ENCODE data around the gene MAP1LC3B. TPM values are rescaled to one million over a fixed set of nuclear protein-coding genes. Genes with fewer than 3 reads are reported as not detected.
A peak's percentile ranks its signal among the peaks of the same experiment; 100 is the strongest.

MAP1LC3B gene
- total RNA-seq, 1 donor from 2014 or later, result 189 TPM

DNA sequence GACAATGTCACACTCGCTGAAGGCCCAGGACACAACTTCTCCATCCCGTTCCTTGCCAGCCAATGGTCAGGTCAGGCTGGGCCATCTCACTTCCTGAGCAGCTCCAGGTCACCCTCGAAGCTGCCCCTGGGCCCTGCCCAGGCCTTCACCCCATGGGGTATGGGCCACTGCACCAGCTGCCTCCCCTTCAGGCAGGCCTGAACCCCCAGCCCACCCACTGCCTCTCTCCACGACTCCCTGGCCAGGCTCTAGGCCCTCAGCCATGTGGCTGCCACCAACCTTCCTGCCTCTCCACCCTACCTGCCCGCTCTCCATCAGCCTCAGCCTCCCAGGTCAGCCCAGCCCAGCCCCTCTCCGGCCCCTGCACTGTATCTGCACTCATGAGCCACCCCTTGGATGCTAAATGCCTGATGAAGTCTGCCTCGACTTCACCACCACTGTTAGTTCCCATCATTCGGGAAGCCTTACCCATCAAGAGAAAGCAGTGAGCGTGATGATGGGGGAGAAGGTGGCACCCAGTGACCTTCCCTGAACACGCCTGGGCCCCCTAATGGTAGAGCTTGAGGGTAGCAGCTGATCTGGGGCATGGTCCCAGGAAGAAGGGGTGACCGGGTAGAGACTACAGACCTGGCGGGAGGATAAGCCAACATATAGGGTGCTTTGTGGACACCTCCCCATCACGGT lies 44.1 kb upstream of the MAP1LC3B start:
- no peaks in the 10 kb centered on the region for H3K9me3 Mint-ChIP-seq (ENCODE audit: low read depth)
- peaks cover 15% of the 10 kb centered on the region for H3K36me3 Mint-ChIP-seq (ENCODE audit: low read depth)
- H3K27ac Mint-ChIP-seq (ENCODE audit: unreplicated experiment), result no peak overlapping the region
- H3K27me3 Mint-ChIP-seq (ENCODE audit: low read depth), result no peaks in the 10 kb centered on the region
- TF ChIP-seq CTCF (IDR thresholded peaks at IDR 0.05), result peak; percentile 8
- H3K4me1 Mint-ChIP-seq (ENCODE audit: low read depth), result peaks cover 24% of the 10 kb centered on the region
- no peak for DNase-seq (ENCODE audit: low spot score)
- H3K4me3 Mint-ChIP-seq (ENCODE audit: unreplicated experiment), result no peak overlapping the region

DNA sequence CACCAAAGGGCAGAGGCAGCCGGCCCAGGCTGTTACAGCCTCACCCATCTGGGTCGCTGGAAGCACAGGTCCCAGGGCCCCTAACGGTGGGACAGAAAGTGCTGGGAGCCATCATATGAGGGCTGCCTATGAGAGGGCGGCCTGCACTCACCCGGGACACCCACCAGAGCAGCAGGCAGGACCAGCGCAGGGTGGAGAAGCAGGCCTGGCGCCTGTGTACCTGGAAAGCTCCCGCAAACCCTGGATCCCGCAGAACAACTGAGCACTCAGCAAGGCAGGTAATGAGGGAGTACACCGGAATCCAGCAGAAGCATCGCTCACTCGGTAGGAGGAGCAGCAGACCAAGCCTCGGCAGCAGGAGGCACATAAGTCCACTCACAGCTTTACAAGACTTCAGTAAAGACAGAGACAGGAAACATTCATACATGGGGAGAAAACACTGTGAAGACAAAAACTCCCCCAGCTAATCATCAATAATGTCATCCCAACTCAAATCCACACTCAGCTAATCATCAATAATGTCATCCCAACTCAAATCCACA lies 43.4 kb upstream of the MAP1LC3B start:
- H3K4me1 Mint-ChIP-seq (ENCODE audit: low read depth), result peaks cover 24% of the 10 kb centered on the region
- H3K9me3 Mint-ChIP-seq (ENCODE audit: low read depth), result no peaks in the 10 kb centered on the region
- no peak overlapping the region for H3K27ac Mint-ChIP-seq (ENCODE audit: unreplicated experiment)
- no peak overlapping the region for H3K4me3 Mint-ChIP-seq (ENCODE audit: unreplicated experiment)
- H3K27me3 Mint-ChIP-seq (ENCODE audit: low read depth), result no peaks in the 10 kb centered on the region
- TF ChIP-seq CTCF (IDR thresholded peaks at IDR 0.05), result no peak
- DNase-seq (ENCODE audit: low spot score), result no peak
- peaks cover 14% of the 10 kb centered on the region for H3K36me3 Mint-ChIP-seq (ENCODE audit: low read depth)

GRCh38 chr16:87350031-87350430 lies 42.1 kb upstream of the MAP1LC3B start:
- H3K27ac Mint-ChIP-seq (ENCODE audit: unreplicated experiment), result no peak overlapping the region
- no peaks in the 10 kb centered on the region for H3K9me3 Mint-ChIP-seq (ENCODE audit: low read depth)
- peaks cover 18% of the 10 kb centered on the region for H3K4me1 Mint-ChIP-seq (ENCODE audit: low read depth)
- no peaks in the 10 kb centered on the region for H3K27me3 Mint-ChIP-seq (ENCODE audit: low read depth)
- DNase-seq (ENCODE audit: low spot score), result no peak
- no peak overlapping the region for H3K4me3 Mint-ChIP-seq (ENCODE audit: unreplicated experiment)
- TF ChIP-seq CTCF (IDR thresholded peaks at IDR 0.05), result no peak
- H3K36me3 Mint-ChIP-seq (ENCODE audit: low read depth), result peaks cover 11% of the 10 kb centered on the region

DNA sequence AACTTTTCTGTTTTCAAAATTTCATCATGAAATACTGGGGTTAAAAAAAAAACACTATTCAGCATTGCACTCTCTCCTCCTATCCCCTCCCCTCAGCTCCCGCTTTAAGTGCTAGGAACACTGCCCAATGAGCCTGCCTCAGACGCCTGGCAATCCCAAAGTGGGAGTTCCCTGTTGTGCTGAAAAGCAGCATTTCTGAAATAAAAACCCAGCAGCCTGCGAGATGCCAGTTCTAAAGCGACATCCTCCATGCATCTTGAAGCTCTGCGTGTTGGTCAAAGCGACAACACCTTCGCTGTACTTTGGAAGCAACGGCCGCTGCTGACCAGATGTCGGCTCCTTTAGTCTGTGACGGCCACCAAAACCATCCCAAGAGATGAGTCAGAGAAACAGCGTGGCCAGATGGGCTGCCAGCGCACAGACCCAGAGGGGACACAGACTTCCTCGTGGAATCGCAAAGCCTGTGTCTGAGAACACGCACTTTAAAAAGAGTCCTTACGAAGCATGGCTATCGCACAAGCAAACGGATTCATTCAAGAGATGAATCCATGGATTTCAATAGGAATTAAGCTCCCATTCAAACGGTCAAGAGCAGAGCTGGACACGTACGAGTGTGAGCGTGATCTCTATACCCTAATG lies 41.3 kb upstream of the MAP1LC3B start:
- no peaks in the 10 kb centered on the region for H3K9me3 Mint-ChIP-seq (ENCODE audit: low read depth)
- no peak for DNase-seq (ENCODE audit: low spot score)
- no peak for TF ChIP-seq CTCF (IDR thresholded peaks at IDR 0.05)
- peaks cover 6% of the 10 kb centered on the region for H3K36me3 Mint-ChIP-seq (ENCODE audit: low read depth)
- H3K27me3 Mint-ChIP-seq (ENCODE audit: low read depth), result no peaks in the 10 kb centered on the region
- H3K27ac Mint-ChIP-seq (ENCODE audit: unreplicated experiment), result no peak overlapping the region
- H3K4me3 Mint-ChIP-seq (ENCODE audit: unreplicated experiment), result peak overlapping the region; percentile 43
- peaks cover 14% of the 10 kb centered on the region for H3K4me1 Mint-ChIP-seq (ENCODE audit: low read depth)

- Mint-ChIP-seq H3K27ac (ENCODE audit: unreplicated experiment) (no peak overlapping the region), H3K27me3 (ENCODE audit: low read depth) (no peaks in the 10 kb centered on the region), H3K4me1 (ENCODE audit: low read depth) (peaks cover 14% of the 10 kb centered on the region), H3K9me3 (ENCODE audit: low read depth) (no peaks in the 10 kb centered on the region), H3K4me3 (ENCODE audit: unreplicated experiment) (no peak overlapping the region), H3K36me3 (ENCODE audit: low read depth) (peaks cover 5% of the 10 kb centered on the region)
- no peak for DNase-seq (ENCODE audit: low spot score)
- no peak for TF ChIP-seq CTCF (IDR thresholded peaks at IDR 0.05)
Observed at GRCh38 chr16:87351320-87351698, 40.8 kb upstream of the MAP1LC3B start.

All from chondrocyte (in vitro differentiated cells).